ENCODE results near the gene CEP170.

The CEP170 gene

GRCh38 chr1:243294723-243295121 is 39.6 kb upstream of the CEP170 start:
- Histone ChIP-seq H3K27me3 (ENCODE audit: insufficient read depth, low read length) (no peaks in the 10 kb centered on the region), H2AFZ (ENCODE audit: low read length) (no peak overlapping the region), H4K20me1 (ENCODE audit: insufficient read depth, low read length) (no peaks in the 10 kb centered on the region), H3K4me2 (ENCODE audit: low read length) (no peak overlapping the region), H3F3A (ENCODE audit: insufficient read depth, low read length) (no peaks in the 10 kb centered on the region), H3K9me3 (ENCODE audit: low read length) (no peaks in the 10 kb centered on the region), H3K4me1 (ENCODE audit: insufficient read depth, low read length, severe bottlenecking) (no peaks in the 10 kb centered on the region), H3K36me3 (ENCODE audit: insufficient read depth, low read length) (peaks cover 16% of the 10 kb centered on the region), H3K79me2 (ENCODE audit: insufficient read depth, low read length) (no peaks in the 10 kb centered on the region), H3K9me2 (ENCODE audit: low read depth, low read length) (no peaks in the 10 kb centered on the region), H3K27ac (ENCODE audit: low read depth, low read length, poor library complexity, severe bottlenecking) (no peak overlapping the region), H3K9ac (ENCODE audit: low read length) (no peak overlapping the region), H3K4me3 (ENCODE audit: low read depth, low read length, poor library complexity, severe bottlenecking) (no peak overlapping the region)
- no peak for TF ChIP-seq EZH2 (IDR thresholded peaks at IDR 0.05; ENCODE audit: borderline replicate concordance, low read length)
- TF ChIP-seq CTCF (IDR thresholded peaks at IDR 0.05; ENCODE audit: low read length) = no peak

GRCh38 chr1:243293941-243294722 is 39.1 kb upstream of the CEP170 start:
- H3K36me3 ChIP-seq (ENCODE audit: insufficient read depth, low read length) = peaks cover 21% of the 10 kb centered on the region
- no peaks in the 10 kb centered on the region for H3F3A ChIP-seq (ENCODE audit: insufficient read depth, low read length)
- no peak overlapping the region for H3K4me2 ChIP-seq (ENCODE audit: low read length)
- H3K27ac ChIP-seq (ENCODE audit: low read depth, low read length, poor library complexity, severe bottlenecking) = no peak overlapping the region
- H3K4me1 ChIP-seq (ENCODE audit: insufficient read depth, low read length, severe bottlenecking) = no peaks in the 10 kb centered on the region
- H3K9me3 ChIP-seq (ENCODE audit: low read length) = no peaks in the 10 kb centered on the region
- TF ChIP-seq EZH2 (IDR thresholded peaks at IDR 0.05; ENCODE audit: borderline replicate concordance, low read length) = no peak
- TF ChIP-seq CTCF (IDR thresholded peaks at IDR 0.05; ENCODE audit: low read length) = no peak
- H2AFZ ChIP-seq (ENCODE audit: low read length) = no peak overlapping the region
- no peak overlapping the region for H3K9ac ChIP-seq (ENCODE audit: low read length)
- H3K9me2 ChIP-seq (ENCODE audit: low read depth, low read length) = no peaks in the 10 kb centered on the region
- H4K20me1 ChIP-seq (ENCODE audit: insufficient read depth, low read length) = no peaks in the 10 kb centered on the region
- no peaks in the 10 kb centered on the region for H3K79me2 ChIP-seq (ENCODE audit: insufficient read depth, low read length)
- no peaks in the 10 kb centered on the region for H3K27me3 ChIP-seq (ENCODE audit: insufficient read depth, low read length)
- H3K4me3 ChIP-seq (ENCODE audit: low read depth, low read length, poor library complexity, severe bottlenecking) = no peak overlapping the region

- Histone ChIP-seq H3K9me3 (ENCODE audit: low read length) (no peaks in the 10 kb centered on the region), H4K20me1 (ENCODE audit: insufficient read depth, low read length) (no peaks in the 10 kb centered on the region)
Observed at GRCh38 chr1:243292117-243292516, 37.0 kb upstream of the CEP170 start.

More at GRCh38 chr1:243292117-243292516, 37.0 kb upstream of the CEP170 start:
- Histone ChIP-seq H3F3A (ENCODE audit: insufficient read depth, low read length) (no peaks in the 10 kb centered on the region), H3K9me2 (ENCODE audit: low read depth, low read length) (no peaks in the 10 kb centered on the region), H3K27ac (ENCODE audit: low read depth, low read length, poor library complexity, severe bottlenecking) (no peak overlapping the region), H3K27me3 (ENCODE audit: insufficient read depth, low read length) (no peaks in the 10 kb centered on the region), H2AFZ (ENCODE audit: low read length) (no peak overlapping the region), H3K9ac (ENCODE audit: low read length) (no peak overlapping the region), H3K79me2 (ENCODE audit: insufficient read depth, low read length) (no peaks in the 10 kb centered on the region), H3K36me3 (ENCODE audit: insufficient read depth, low read length) (peaks cover 15% of the 10 kb centered on the region; the same call in 1 of the 2 replicates), H3K4me3 (ENCODE audit: low read depth, low read length, poor library complexity, severe bottlenecking) (no peak overlapping the region), H3K4me1 (ENCODE audit: insufficient read depth, low read length, severe bottlenecking) (peaks cover 13% of the 10 kb centered on the region), H3K4me2 (ENCODE audit: low read length) (no peak overlapping the region)
- TF ChIP-seq CTCF (IDR thresholded peaks at IDR 0.05; ENCODE audit: low read length) (no peak), EZH2 (IDR thresholded peaks at IDR 0.05; ENCODE audit: borderline replicate concordance, low read length) (no peak)
